Calu3 (cell line): ENCODE data around the gene TPCN2. TPM values are rescaled to one million over a fixed set of nuclear protein-coding genes. Genes with fewer than 3 reads are reported as not detected.
"Not testable (repeated sequence)": the region's sequence is repeated elsewhere in the genome, so short reads cannot be mapped to it uniquely, and the experiment has no call there.

ENCODE experiments used
- BruUV-seq: library from RNA; stranded (reverse); fragments of 400-500 nt; replicated peaks from 2 replicates; lab custom pipeline; 2021; lab: Mats Ljungman, UMichigan
- CTCF ChIA-PET: fragments of 300-600 bp; sonication (Branson Sonifier 250); formaldehyde crosslinking; loops from one replicate; lab custom pipeline; 2022; ENCODE audit warnings: antibody characterized with exemption; lab: Charles Lee
- DNase-seq: peaks from one replicate; pipeline ENCODE4 v3.0.0; 2022
- H3K27ac Mint-ChIP-seq: one replicate; pipeline ENCODE4 v1.8.0; 2022; ENCODE audit warnings: mixed read lengths; ENCODE audit not compliant: unreplicated experiment
- H3K27me3 Mint-ChIP-seq: one replicate; pipeline ENCODE4 v1.8.0; 2022; ENCODE audit warnings: mixed read lengths; ENCODE audit not compliant: unreplicated experiment
- H3K36me3 Mint-ChIP-seq: one replicate; pipeline ENCODE4 v1.8.0; 2022; ENCODE audit warnings: mild to moderate bottlenecking, moderate library complexity, mixed read lengths; ENCODE audit not compliant: insufficient read depth, unreplicated experiment
- H3K4me1 Mint-ChIP-seq: one replicate; pipeline ENCODE4 v1.8.0; 2022; ENCODE audit warnings: mild to moderate bottlenecking, low read depth, mixed read lengths; ENCODE audit not compliant: unreplicated experiment
- H3K4me3 Mint-ChIP-seq: one replicate; pipeline ENCODE4 v1.8.0; 2022; ENCODE audit warnings: mild to moderate bottlenecking, low read depth, moderate library complexity, mixed read lengths; ENCODE audit not compliant: unreplicated experiment
- H3K9me3 Mint-ChIP-seq: one replicate; pipeline ENCODE4 v1.8.0; 2022; ENCODE audit warnings: low read depth, mixed read lengths; ENCODE audit not compliant: unreplicated experiment
- CTCF ChIP-seq: fragments of 200-600 bp; IDR thresholded peaks from one replicate; pipeline ENCODE4 v1.8.0; 2022; ENCODE audit warnings: antibody characterized with exemption; ENCODE audit not compliant: unreplicated experiment
- intact Hi-C: fragments of 100-400 bp; cut with micrococcal nuclease; formaldehyde crosslinking; loops from one replicate; pipeline ENCODE4 v1.10.0; 2022; ENCODE audit not compliant: unreplicated experiment
- total RNA-seq: library from RNA; stranded (reverse); gene quantifications from 2 replicates; pipeline ENCODE4 v1.2.3, GENCODE V29; 2022

TPCN2 gene
- total RNA-seq, 1 experiment from 2014 or later, result 21.9 TPM

DNA sequence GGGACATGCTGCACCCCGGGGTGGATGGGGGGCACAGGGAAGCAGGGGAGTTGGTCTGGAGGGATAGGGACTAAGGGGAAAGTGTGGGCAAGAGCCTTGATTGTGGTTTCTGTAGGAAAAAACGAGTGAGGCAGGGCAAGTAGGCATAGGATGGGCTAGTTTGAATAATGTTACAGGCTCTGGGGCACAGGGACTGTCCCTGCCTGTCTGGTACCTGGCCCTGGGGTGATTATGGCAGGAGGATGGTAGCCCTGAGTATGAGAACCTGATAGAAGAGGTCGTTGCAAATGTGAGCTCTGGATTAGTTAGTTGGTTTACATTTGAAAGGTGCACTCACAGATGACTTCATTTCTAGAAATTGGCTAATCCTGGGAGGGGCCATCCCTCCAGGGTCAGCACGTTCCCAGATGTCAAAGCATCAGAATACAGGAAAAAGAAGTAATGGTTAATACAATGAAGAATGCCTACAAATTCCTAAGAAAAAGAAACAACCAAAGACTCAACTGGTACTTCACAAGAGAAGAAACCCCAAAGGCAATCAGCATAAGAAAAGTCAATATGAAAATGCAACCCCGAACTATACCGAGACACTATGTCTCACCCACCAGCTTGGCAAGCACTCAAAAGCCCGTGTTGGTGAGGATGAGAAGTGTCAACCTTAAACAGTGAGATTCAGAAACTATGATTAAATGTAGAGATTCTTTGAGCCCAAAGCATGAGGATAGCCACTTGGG is 95.8 kb downstream of the TPCN2 start:
- no peak overlapping the region for H3K4me3 Mint-ChIP-seq
- peaks cover 13% of the 10 kb centered on the region for H3K4me1 Mint-ChIP-seq
- H3K9me3 Mint-ChIP-seq, result peaks cover 17% of the 10 kb centered on the region
- no TSS peak for BruUV-seq
- H3K36me3 Mint-ChIP-seq, result no peaks in the 10 kb centered on the region
- no peak overlapping the region for H3K27ac Mint-ChIP-seq
- CTCF ChIA-PET, result no interaction called here
- no peak for DNase-seq
- intact Hi-C loops, result no loop called here
- H3K27me3 Mint-ChIP-seq, result no peaks in the 10 kb centered on the region
- no peak for TF ChIP-seq CTCF

- Mint-ChIP-seq H3K36me3 (no peaks in the 10 kb centered on the region), H3K9me3 (peaks cover 17% of the 10 kb centered on the region), H3K4me3 (no peak overlapping the region), H3K27me3 (no peaks in the 10 kb centered on the region), H3K4me1 (peaks cover 13% of the 10 kb centered on the region), H3K27ac (no peak overlapping the region)
- no TSS peak for BruUV-seq
- CTCF ChIA-PET, result interaction anchor here (1.8 kb wide), 1 partner anchor 14 kb away, joined by 5 read pairs; no protein-coding TSS in a partner anchor
- DNase-seq, result no peak
- intact Hi-C loops, result no loop called here
- no peak for TF ChIP-seq CTCF
Observed at GRCh38 chr11:69145050-69145380, 96.3 kb downstream of the TPCN2 start.

DNA sequence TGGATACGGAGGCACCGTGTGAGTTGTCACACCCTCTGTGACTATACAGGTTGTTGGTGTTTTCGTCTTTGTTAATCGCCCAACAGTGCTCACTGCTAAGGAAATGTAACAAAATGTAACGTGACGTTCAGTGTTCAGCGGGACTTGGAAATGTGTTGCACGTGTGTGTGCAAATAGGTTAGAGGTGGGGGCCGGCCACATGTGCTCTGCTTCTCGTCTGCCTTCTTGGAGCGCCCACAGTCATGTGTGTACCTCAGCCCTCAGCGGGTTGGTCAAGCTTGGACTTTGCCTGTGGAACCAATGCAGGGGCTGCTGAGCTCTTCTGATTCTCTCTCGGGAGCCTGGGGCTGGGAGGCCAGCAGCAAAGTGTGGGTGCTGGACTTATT is 99.6 kb downstream of the TPCN2 start:
- CTCF ChIA-PET, result no interaction called here
- H3K4me1 Mint-ChIP-seq, result peaks cover 13% of the 10 kb centered on the region
- H3K9me3 Mint-ChIP-seq, result peaks cover 22% of the 10 kb centered on the region
- no peaks in the 10 kb centered on the region for H3K36me3 Mint-ChIP-seq
- no peak overlapping the region for H3K4me3 Mint-ChIP-seq
- no TSS peak for BruUV-seq
- H3K27me3 Mint-ChIP-seq, result no peaks in the 10 kb centered on the region
- no peak overlapping the region for H3K27ac Mint-ChIP-seq
- intact Hi-C loops, result no loop called here
- TF ChIP-seq CTCF, result no peak
- DNase-seq, result no peak

DNA sequence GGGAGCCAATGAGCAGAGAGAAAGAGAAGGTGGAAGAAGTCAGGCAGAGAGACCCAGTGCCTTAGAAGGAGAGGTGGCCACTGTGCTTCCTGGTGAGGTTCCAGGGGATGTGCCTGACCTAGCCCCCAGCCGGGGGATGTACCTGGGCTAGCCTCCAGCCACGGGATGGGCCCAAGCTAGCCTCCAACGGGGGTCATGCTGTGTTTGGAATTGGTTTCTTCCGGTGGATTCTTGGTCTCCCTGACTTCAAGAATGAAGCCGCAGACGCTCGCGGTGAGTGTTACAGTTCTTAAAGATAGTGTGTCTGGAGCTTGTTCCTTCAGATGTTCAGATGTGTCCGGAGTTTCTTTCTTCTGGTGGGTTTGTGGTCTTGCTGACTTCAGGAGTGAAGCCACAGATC is 100.1 kb downstream of the TPCN2 start:
- DNase-seq, result no peak
- intact Hi-C loops, result no loop called here
- no peaks in the 10 kb centered on the region for H3K27me3 Mint-ChIP-seq
- no peak overlapping the region for H3K27ac Mint-ChIP-seq
- CTCF ChIA-PET, result no interaction called here
- no TSS peak for BruUV-seq
- no peak for TF ChIP-seq CTCF
- H3K9me3 Mint-ChIP-seq, result peaks cover 22% of the 10 kb centered on the region
- no peak overlapping the region for H3K4me3 Mint-ChIP-seq
- H3K36me3 Mint-ChIP-seq, result no peaks in the 10 kb centered on the region
- H3K4me1 Mint-ChIP-seq, result peaks cover 13% of the 10 kb centered on the region

- H3K4me1 Mint-ChIP-seq, DNase-seq, H3K36me3 Mint-ChIP-seq, H3K4me3 Mint-ChIP-seq, H3K27me3 Mint-ChIP-seq, intact Hi-C loops, H3K27ac Mint-ChIP-seq, CTCF ChIA-PET, BruUV-seq: not testable (repeated sequence)
- H3K9me3 Mint-ChIP-seq, result peaks cover 22% of the 10 kb centered on the region
Observed at GRCh38 chr11:69149338-69150045, 100.8 kb downstream of the TPCN2 start.
